ENCODE results near the gene S100A14. TPM values are rescaled to one million over a fixed set of nuclear protein-coding genes. Genes with fewer than 3 reads are reported as not detected.
A peak's percentile ranks its signal among the peaks of the same experiment; 100 is the strongest.

Gene S100A14
- total RNA-seq, 2 experiments from 2014 or later, result not detected

DNA sequence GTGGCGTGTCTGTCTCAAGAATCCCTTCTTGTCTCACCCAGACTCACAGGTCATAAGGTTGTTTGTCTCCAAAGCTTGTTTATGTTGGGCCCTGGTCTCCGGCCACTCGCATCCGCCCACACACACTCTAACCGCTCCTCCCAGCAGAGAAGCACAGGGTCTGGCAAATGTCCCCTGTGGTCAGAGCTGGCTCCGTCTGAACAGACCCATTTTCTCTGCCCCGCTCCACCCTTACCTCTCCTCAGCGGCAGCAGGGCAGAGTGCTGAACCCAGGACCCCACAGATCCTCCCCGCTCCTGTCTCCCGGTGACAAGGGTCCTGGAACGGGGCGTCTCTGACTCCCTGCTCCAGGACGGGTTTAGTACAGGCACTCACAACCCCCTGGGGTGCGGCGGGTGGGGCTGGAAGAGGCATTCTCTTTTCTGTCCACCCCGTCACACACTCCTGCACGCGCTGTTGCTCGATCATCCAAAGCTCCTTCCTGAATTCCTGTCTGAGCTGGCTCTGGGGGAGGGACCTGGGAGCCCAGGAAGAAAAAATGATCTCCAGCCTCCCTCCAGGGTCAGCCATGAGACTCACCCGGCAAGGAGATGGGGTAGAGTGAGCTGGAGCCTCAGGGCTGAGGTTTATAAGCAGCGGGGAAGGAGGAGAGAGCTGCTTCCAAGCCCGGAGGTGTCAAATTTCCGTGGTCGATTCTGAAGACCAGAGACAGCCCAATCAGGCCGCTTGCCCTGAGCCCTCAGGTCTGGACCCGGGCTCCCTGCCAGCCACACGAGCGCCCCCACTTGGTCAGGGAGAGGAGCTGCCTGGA is 11.0 kb upstream of the S100A14 start, which contains the start of gene S100A13:
Gene S100A13 (minus strand): TSS at position 602 of the 811 bp plus-strand sequence. CDS start 1,033 bp downstream, outside the sequence.
- Mint-ChIP-seq H3K4me1 (ENCODE audit: low read depth) (peaks cover 13% of the 10 kb centered on the region), H3K36me3 (ENCODE audit: low read depth) (no peaks in the 10 kb centered on the region), H3K9me3 (no peaks in the 10 kb centered on the region), H3K4me3 (no peak within 1 kb of the TSS), H3K27me3 (ENCODE audit: low read depth) (peaks cover 10% of the 10 kb centered on the region), H3K27ac (no peak within 1 kb of the TSS)
- CTCF ChIA-PET, result interaction anchor here (0.7 to 2.4 kb wide), 6 partner anchors 11 to 116 kb away, joined by 3 to 6 read pairs (median 3); no protein-coding TSS in a partner anchor
- peak; percentile 32 for DNase-seq
- intact Hi-C loops (cut with micrococcal nuclease), result no loop called here

GRCh38 chr1:153626477-153626903 is 10.4 kb upstream of the S100A14 start:
- no peaks in the 10 kb centered on the region for H3K9me3 Mint-ChIP-seq
- H3K27ac Mint-ChIP-seq, result no peak overlapping the region
- H3K27me3 Mint-ChIP-seq (ENCODE audit: low read depth), result peaks cover 10% of the 10 kb centered on the region
- intact Hi-C loops (cut with micrococcal nuclease), result no loop called here
- DNase-seq, result no peak
- peaks cover 8% of the 10 kb centered on the region for H3K4me1 Mint-ChIP-seq (ENCODE audit: low read depth)
- no peaks in the 10 kb centered on the region for H3K36me3 Mint-ChIP-seq (ENCODE audit: low read depth)
- H3K4me3 Mint-ChIP-seq, result no peak overlapping the region
- CTCF ChIA-PET, result interaction anchor here (0.7 to 1.2 kb wide), 4 partner anchors 11 to 115 kb away, joined by 3 read pairs; no protein-coding TSS in a partner anchor

- H3K9me3 Mint-ChIP-seq, result no peaks in the 10 kb centered on the region
- no peak overlapping the region for H3K27ac Mint-ChIP-seq
- peaks cover 10% of the 10 kb centered on the region for H3K27me3 Mint-ChIP-seq (ENCODE audit: low read depth)
- DNase-seq, result no peak
- peaks cover 3% of the 10 kb centered on the region for H3K4me1 Mint-ChIP-seq (ENCODE audit: low read depth)
- H3K36me3 Mint-ChIP-seq (ENCODE audit: low read depth), result no peaks in the 10 kb centered on the region
- CTCF ChIA-PET, result no interaction called here
- H3K4me3 Mint-ChIP-seq, result no peak overlapping the region
- intact Hi-C loops (cut with micrococcal nuclease), result no loop called here
Measured at GRCh38 chr1:153624965-153625611, 9.0 kb upstream of the S100A14 start.

DNA sequence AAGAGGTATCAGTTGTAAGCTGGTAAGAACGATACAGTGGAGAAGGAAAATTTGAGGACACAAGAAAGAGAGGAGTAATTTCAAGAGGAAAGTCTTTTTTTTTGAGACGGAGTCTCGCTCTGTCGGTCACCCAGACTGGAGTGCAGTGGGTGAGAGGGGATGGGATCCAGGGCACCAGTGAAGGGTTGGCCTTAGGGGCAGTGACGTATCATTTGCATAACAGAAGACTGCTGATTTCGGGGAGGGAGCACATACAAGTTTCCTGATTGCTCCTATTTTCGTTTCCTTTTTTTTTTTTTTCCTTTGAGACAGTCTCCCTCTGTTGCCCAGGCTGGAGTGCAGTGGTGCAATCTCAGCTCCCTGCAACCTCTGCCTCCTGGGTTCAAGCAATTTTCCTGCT is 7.0 kb upstream of the S100A14 start:
- Mint-ChIP-seq H3K4me1 (ENCODE audit: low read depth) (peaks cover 3% of the 10 kb centered on the region), H3K4me3 (no peak overlapping the region), H3K27ac (no peak overlapping the region), H3K27me3 (ENCODE audit: low read depth) (peaks cover 10% of the 10 kb centered on the region), H3K9me3 (no peaks in the 10 kb centered on the region), H3K36me3 (ENCODE audit: low read depth) (no peaks in the 10 kb centered on the region)
- intact Hi-C loops (cut with micrococcal nuclease), result no loop called here
- DNase-seq, result no peak
- CTCF ChIA-PET, result interaction anchor here (0.6 to 1.0 kb wide), 2 partner anchors 9 to 46 kb away, joined by 3 to 4 read pairs; no protein-coding TSS in a partner anchor

DNA sequence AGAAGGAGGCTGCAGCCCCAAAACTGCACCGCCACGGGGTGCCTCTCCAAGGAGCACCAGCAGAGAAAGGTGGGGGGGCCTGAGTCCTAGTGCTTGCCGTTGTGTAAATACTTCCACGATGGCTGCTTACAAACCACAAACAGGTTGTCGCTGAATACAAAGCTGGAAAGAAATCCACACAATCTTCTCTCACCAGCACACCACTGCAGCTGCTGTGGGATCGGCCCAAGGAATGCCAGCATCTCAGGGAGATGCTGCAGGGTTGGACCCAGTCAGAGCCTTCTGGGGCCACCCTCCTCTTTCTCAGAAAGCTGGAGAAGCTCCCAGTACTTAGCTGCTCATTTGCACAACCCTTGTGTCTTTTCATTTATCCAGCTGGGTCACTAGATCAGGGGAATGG is 3.0 kb upstream of the S100A14 start:
- Mint-ChIP-seq H3K4me1 (ENCODE audit: low read depth) (peaks cover 1% of the 10 kb centered on the region), H3K36me3 (ENCODE audit: low read depth) (no peaks in the 10 kb centered on the region), H3K27me3 (ENCODE audit: low read depth) (no peaks in the 10 kb centered on the region), H3K27ac (no peak overlapping the region), H3K9me3 (no peaks in the 10 kb centered on the region), H3K4me3 (no peak overlapping the region)
- CTCF ChIA-PET, result interaction anchor here (0.6 to 6.3 kb wide), 4 partner anchors 47 to 131 kb away, joined by 3 to 43 read pairs (median 8); no protein-coding TSS in a partner anchor
- DNase-seq, result no peak
- intact Hi-C loops (cut with micrococcal nuclease), result no loop called here

GRCh38 chr1:153617663-153618062 is 1.5 kb upstream of the S100A14 start:
- no peaks in the 10 kb centered on the region for H3K36me3 Mint-ChIP-seq (ENCODE audit: low read depth)
- intact Hi-C loops (cut with micrococcal nuclease), result loop anchor here (1.0 kb wide), 2 partner anchors 45 to 106 kb away; no protein-coding TSS in a partner anchor
- peaks cover 1% of the 10 kb centered on the region for H3K4me1 Mint-ChIP-seq (ENCODE audit: low read depth)
- peak; percentile 72 for DNase-seq
- H3K27ac Mint-ChIP-seq, result no peak overlapping the region
- H3K9me3 Mint-ChIP-seq, result no peaks in the 10 kb centered on the region
- no peak overlapping the region for H3K4me3 Mint-ChIP-seq
- CTCF ChIA-PET, result interaction anchor here (0.6 to 6.3 kb wide), 9 partner anchors 13 to 149 kb away, joined by 3 to 43 read pairs (median 4); no protein-coding TSS in a partner anchor
- H3K27me3 Mint-ChIP-seq (ENCODE audit: low read depth), result no peaks in the 10 kb centered on the region

- Mint-ChIP-seq H3K27ac (no peak overlapping the region), H3K4me1 (ENCODE audit: low read depth) (peaks cover 1% of the 10 kb centered on the region), H3K36me3 (ENCODE audit: low read depth) (no peaks in the 10 kb centered on the region), H3K4me3 (no peak overlapping the region), H3K9me3 (no peaks in the 10 kb centered on the region), H3K27me3 (ENCODE audit: low read depth) (no peaks in the 10 kb centered on the region)
- intact Hi-C loops (cut with micrococcal nuclease), result loop anchor here (1.0 kb wide), 2 partner anchors 45 to 106 kb away; no protein-coding TSS in a partner anchor
- CTCF ChIA-PET, result interaction anchor here (0.6 to 6.3 kb wide), 7 partner anchors 13 to 122 kb away, joined by 3 to 43 read pairs (median 4); no protein-coding TSS in a partner anchor
- no peak for DNase-seq
Measured at GRCh38 chr1:153616917-153617311, 789 bp upstream of the S100A14 start.

- DNase-seq, result no peak
- CTCF ChIA-PET, result interaction anchor here (0.7 to 6.3 kb wide), 8 partner anchors 9 to 105 kb away, joined by 3 to 43 read pairs (median 3); partner anchors contain the start of gene S100A13
- peaks cover 1% of the 10 kb centered on the region for H3K4me1 Mint-ChIP-seq (ENCODE audit: low read depth)
- no peak overlapping the region for H3K27ac Mint-ChIP-seq
- H3K36me3 Mint-ChIP-seq (ENCODE audit: low read depth), result no peaks in the 10 kb centered on the region
- H3K9me3 Mint-ChIP-seq, result no peaks in the 10 kb centered on the region
- intact Hi-C loops (cut with micrococcal nuclease), result no loop called here
- H3K4me3 Mint-ChIP-seq, result no peak overlapping the region
- H3K27me3 Mint-ChIP-seq (ENCODE audit: low read depth), result no peaks in the 10 kb centered on the region
Measured at GRCh38 chr1:153615406-153615805, 719 bp downstream of the S100A14 start.

DNA sequence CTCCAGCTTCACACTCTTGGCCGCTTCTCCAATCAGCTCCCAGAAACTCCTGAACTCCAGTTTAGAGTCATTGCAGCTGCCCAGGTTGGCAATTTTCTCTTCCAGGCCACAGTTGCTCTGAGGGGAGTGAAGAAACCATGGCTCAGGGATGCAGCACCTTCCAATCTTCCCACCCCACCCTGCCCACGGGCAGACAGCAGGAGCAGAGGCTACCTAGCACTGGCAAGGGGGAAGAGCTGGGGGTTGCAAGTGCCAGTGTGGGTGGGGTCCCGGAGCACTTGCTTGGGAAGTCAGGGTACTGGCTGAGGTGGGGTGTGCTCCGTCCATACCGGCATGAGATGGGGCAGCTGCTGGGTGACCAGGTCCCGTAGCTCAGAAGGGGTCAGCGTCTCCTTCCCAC is 1.2 kb downstream of the S100A14 start:
- Mint-ChIP-seq H3K36me3 (ENCODE audit: low read depth) (no peaks in the 10 kb centered on the region), H3K27ac (no peak overlapping the region)
- CTCF ChIA-PET, result interaction anchor here (0.7 to 6.3 kb wide), 6 partner anchors 8 to 104 kb away, joined by 3 to 43 read pairs (median 6); no protein-coding TSS in a partner anchor

DNA sequence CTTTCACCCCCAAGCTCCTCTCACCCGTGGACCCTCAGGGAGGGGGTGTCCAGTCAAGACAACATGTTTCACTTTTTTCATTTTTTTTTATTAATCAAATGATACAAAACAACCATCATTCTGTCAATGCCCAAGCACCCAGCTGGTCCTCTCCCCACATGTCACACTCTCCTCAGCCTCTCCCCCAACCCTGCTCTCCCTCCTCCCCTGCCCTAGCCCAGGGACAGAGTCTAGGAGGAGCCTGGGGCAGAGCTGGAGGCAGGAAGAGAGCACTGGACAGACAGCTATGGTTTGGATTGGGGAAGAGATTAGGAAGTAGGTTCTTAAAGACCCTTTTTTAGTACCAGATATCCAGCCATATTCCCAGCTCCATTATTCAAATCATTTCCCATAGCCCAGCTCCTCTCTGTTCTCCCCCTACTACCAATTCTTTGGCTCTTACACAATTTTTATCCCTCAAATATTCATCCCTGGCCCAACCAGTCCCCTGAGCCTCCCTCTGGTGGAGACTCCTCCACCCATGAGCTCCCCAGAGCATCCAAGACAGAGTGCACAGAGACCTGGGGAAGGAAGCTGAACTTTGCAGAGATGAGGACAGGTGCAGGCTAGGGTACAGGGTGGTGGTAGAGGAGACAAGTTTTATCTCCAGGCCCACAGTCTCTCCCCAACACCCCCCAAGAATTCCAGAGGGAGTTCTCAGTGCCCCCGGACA is 1.8 kb downstream of the S100A14 start:
- H3K27ac Mint-ChIP-seq, result no peak overlapping the region
- peaks cover 1% of the 10 kb centered on the region for H3K4me1 Mint-ChIP-seq (ENCODE audit: low read depth)
- no peak overlapping the region for H3K4me3 Mint-ChIP-seq
- CTCF ChIA-PET, result interaction anchor here (0.6 to 6.3 kb wide), 8 partner anchors 9 to 268 kb away, joined by 3 to 43 read pairs (median 4); no protein-coding TSS in a partner anchor
- no peaks in the 10 kb centered on the region for H3K27me3 Mint-ChIP-seq (ENCODE audit: low read depth)
- DNase-seq, result no peak
- H3K36me3 Mint-ChIP-seq (ENCODE audit: low read depth), result no peaks in the 10 kb centered on the region
- intact Hi-C loops (cut with micrococcal nuclease), result no loop called here
- no peaks in the 10 kb centered on the region for H3K9me3 Mint-ChIP-seq

More for the DNA sequence above, 1.2 kb downstream of the S100A14 start:
- H3K4me3 Mint-ChIP-seq, result no peak overlapping the region
- intact Hi-C loops (cut with micrococcal nuclease), result no loop called here
- no peaks in the 10 kb centered on the region for H3K27me3 Mint-ChIP-seq (ENCODE audit: low read depth)
- H3K4me1 Mint-ChIP-seq (ENCODE audit: low read depth), result peaks cover 1% of the 10 kb centered on the region
- DNase-seq, result no peak
- no peaks in the 10 kb centered on the region for H3K9me3 Mint-ChIP-seq

DNA sequence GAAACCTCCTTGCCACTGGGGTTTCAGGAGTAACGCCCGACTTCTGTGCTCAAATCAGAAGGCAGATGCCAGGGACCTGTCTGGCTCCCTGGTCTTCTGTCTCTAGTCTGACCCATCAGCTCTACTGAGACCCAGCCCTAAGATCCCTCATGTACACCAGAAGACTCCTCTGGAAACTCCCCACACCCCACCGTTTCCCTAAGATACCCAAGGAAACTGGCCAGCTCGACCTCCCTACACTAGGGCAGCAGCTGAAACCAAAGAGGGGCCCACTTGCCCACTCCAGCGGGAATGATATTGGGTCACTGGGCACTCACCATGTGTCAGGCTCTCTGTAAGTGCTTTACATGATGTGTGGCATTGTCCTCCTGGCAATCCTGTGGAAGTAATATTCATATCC is 2.7 kb downstream of the S100A14 start:
- Mint-ChIP-seq H3K9me3 (no peaks in the 10 kb centered on the region), H3K36me3 (ENCODE audit: low read depth) (no peaks in the 10 kb centered on the region), H3K27ac (no peak overlapping the region), H3K27me3 (ENCODE audit: low read depth) (no peaks in the 10 kb centered on the region), H3K4me1 (ENCODE audit: low read depth) (peaks cover 1% of the 10 kb centered on the region), H3K4me3 (no peak overlapping the region)
- no peak for DNase-seq
- CTCF ChIA-PET, result interaction anchor here (1.1 to 6.3 kb wide), 4 partner anchors 10 to 103 kb away, joined by 3 to 43 read pairs (median 7); no protein-coding TSS in a partner anchor
- intact Hi-C loops (cut with micrococcal nuclease), result no loop called here
